ENCODE measurements around the gene SPSB4. TPM values are rescaled to one million over a fixed set of nuclear protein-coding genes. Genes with fewer than 3 reads are reported as not detected.

Gene SPSB4
- total and polyA plus RNA-seq, 2 experiments from 2014 or later = 57.0 to 82.2 TPM

DNA sequence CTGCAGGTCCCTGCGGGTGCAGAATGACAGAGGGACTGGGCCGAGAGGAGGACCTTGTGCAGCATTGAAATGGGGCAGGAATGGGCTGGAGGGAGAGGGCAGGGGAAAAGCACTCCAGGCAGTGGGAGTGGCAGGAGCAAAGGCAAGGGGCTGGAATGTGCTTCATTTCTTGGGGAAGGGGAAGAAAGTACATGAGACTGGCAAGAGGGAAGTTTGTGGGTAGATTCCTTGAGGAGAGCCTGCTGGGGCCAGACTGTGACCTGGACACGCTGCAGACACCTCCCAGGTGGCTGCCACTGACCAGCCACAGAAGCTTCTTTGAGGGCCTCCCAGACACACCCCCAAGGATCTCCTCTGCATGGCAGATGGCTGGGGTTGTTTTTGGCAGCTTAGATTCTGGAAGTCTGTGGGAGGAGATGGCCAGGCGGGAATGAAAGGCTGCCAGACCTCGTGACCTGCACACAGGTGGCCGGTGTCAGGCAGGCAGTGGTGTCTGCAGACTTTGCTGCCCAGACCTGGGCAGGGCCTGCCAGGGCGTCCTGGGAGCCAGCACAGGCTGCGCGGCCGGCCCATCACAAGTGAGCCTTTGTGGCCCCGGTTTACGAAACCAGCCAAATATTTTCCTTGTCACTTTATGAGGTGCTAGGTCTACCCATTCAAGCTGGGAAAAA is 53.1 kb downstream of the SPSB4 start:
- Histone ChIP-seq H3K4me1 (ENCODE audit: low read depth) (peaks cover 54% of the 10 kb centered on the region), H3K4me3 (no peak overlapping the region), H3K36me3 (no peaks in the 10 kb centered on the region), H3K27ac (peak overlapping the region; percentile 83), H3K9me3 (ENCODE audit: low read depth) (no peaks in the 10 kb centered on the region), H3K27me3 (no peaks in the 10 kb centered on the region)
- TF ChIP-seq CTCF (IDR thresholded peaks at IDR 0.05; ENCODE audit: low read depth, low read length) = no peak
- DNase-seq (ENCODE audit: low read depth in 1 of 2, low spot score in 1 of 2) = no peak

GRCh38 chr3:141105828-141106628 is 54.9 kb downstream of the SPSB4 start:
- Histone ChIP-seq H3K4me3 (no peak overlapping the region), H3K36me3 (no peaks in the 10 kb centered on the region), H3K27me3 (no peaks in the 10 kb centered on the region), H3K27ac (no peak overlapping the region), H3K9me3 (ENCODE audit: low read depth) (no peaks in the 10 kb centered on the region), H3K4me1 (ENCODE audit: low read depth) (peaks cover 63% of the 10 kb centered on the region)
- peak; percentile 71 for TF ChIP-seq CTCF (IDR thresholded peaks at IDR 0.05; ENCODE audit: low read depth, low read length)
- DNase-seq (ENCODE audit: low read depth in 1 of 2, low spot score in 1 of 2) = peak; percentile 89 to 90

GRCh38 chr3:141106842-141107241 is 55.7 kb downstream of the SPSB4 start:
- Histone ChIP-seq H3K27me3 (no peaks in the 10 kb centered on the region), H3K4me3 (no peak overlapping the region), H3K27ac (peak overlapping the region; percentile 97), H3K4me1 (ENCODE audit: low read depth) (peaks cover 67% of the 10 kb centered on the region), H3K36me3 (no peaks in the 10 kb centered on the region), H3K9me3 (ENCODE audit: low read depth) (no peaks in the 10 kb centered on the region)
- no peak for DNase-seq (ENCODE audit: low read depth in 1 of 2, low spot score in 1 of 2)
- TF ChIP-seq CTCF (IDR thresholded peaks at IDR 0.05; ENCODE audit: low read depth, low read length) = no peak

GRCh38 chr3:141108039-141108438 is 56.9 kb downstream of the SPSB4 start:
- no peaks in the 10 kb centered on the region for H3K36me3 ChIP-seq
- no peak overlapping the region for H3K4me3 ChIP-seq
- no peaks in the 10 kb centered on the region for H3K27me3 ChIP-seq
- H3K9me3 ChIP-seq (ENCODE audit: low read depth) = no peaks in the 10 kb centered on the region
- peak in 1 of 2 donors; percentile 26 for DNase-seq (ENCODE audit: low read depth in 1 of 2, low spot score in 1 of 2)
- no peak for TF ChIP-seq CTCF (IDR thresholded peaks at IDR 0.05; ENCODE audit: low read depth, low read length)
- peaks cover 59% of the 10 kb centered on the region for H3K4me1 ChIP-seq (ENCODE audit: low read depth)
- peak overlapping the region; percentile 97 for H3K27ac ChIP-seq

DNA sequence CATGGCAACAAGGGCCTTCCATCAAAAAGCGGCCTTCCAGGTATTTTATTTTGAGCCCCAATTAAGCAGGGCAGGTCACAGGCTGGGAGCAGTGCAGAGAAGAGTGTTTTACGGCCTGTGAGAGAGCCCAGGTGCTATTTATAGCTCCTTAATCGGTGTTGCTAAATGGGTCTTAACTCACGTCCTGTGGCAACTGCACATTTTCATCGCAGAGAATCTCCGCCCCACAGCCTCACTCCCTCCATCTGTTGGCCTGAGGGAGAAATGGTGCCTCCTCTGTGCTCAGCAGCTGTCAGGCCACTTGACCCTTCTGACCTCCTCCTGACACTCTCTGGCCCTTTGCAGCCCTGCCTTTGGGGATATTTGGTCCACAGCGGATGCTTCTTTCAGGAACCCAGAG is 58.6 kb downstream of the SPSB4 start:
- Histone ChIP-seq H3K4me1 (ENCODE audit: low read depth) (peaks cover 44% of the 10 kb centered on the region), H3K4me3 (no peak overlapping the region), H3K36me3 (no peaks in the 10 kb centered on the region), H3K27ac (peak overlapping the region; percentile 97), H3K27me3 (no peaks in the 10 kb centered on the region), H3K9me3 (ENCODE audit: low read depth) (no peaks in the 10 kb centered on the region)
- DNase-seq (ENCODE audit: low read depth in 1 of 2, low spot score in 1 of 2) = peak in 1 of 2 donors; percentile 94
- TF ChIP-seq CTCF (IDR thresholded peaks at IDR 0.05; ENCODE audit: low read depth, low read length) = no peak

Data from cardiac muscle cell (in vitro differentiated cells and primary cell).